Raji (cell line): Measurements from ENCODE around the gene KLHL5.
A peak's percentile ranks its signal among the peaks of the same experiment; 100 is the strongest.

Experiments
- POLR2A ChIP-seq: IDR thresholded peaks from 2 replicates; pipeline ENCODE4 v1.6.1; 2011; ENCODE audit warnings: low read depth, low read length, control low read depth; ENCODE audit not compliant: insufficient read depth

Gene KLHL5

GRCh38 chr4:39042366-39042765 lies 19.7 kb upstream of the KLHL5 start:
- no peak for TF ChIP-seq POLR2A

GRCh38 chr4:39043058-39043860 lies 18.8 kb upstream of the KLHL5 start:
- TF ChIP-seq POLR2A, result no peak

DNA sequence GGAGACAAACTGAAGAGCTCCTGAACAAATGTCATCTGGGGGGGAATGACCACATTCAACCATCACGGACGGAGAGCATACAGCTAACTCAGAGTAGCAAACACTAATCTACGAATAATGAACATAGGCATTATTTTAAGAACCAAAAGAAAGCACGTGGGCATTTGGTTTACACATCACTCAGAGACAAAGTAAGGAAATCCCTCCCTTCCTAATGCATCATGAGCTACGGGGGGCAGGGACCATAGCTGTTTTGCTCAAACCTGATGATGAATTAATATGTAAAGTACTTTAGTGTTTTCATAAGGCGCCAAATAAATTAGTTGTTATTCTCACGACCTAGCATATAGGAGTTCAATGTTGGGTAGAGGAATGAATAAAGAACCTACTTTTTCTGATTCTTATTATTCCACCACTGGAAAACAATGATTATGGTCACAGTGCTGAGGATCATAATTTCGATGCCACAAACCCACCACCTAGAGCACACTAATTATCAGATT lies 18.1 kb upstream of the KLHL5 start:
- peak; percentile 53 for TF ChIP-seq POLR2A

DNA sequence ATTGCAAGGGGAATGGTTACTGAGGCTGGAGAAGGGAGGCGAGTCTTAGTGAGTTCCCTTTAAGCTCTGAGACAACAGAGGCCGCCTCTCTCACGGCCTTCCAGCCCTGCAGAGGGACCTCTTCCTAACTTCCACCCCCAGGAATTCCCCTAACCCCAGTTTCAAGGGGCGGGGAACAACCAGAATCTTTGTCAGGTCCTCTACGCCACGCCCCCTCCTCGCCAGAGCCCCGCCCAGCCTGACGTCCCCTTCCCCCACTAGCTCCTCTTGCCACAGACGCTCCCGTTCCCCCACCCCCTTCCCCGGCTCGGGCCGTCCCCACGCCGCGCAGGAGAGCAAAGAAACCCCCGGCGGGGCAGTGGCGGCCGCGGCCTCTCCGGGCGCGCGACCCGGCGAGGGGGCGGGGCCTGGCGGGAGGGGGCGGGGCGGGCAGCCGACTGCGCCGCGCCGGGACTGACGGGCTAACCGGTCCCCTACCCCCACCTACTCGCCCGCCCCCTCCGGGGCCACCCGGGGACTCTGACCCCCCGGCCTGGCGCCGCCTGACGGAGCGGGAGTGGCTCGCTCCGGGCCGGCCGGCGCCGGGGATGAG lies 17.6 kb upstream of the KLHL5 start:
- TF ChIP-seq POLR2A, result peak; percentile 52

DNA sequence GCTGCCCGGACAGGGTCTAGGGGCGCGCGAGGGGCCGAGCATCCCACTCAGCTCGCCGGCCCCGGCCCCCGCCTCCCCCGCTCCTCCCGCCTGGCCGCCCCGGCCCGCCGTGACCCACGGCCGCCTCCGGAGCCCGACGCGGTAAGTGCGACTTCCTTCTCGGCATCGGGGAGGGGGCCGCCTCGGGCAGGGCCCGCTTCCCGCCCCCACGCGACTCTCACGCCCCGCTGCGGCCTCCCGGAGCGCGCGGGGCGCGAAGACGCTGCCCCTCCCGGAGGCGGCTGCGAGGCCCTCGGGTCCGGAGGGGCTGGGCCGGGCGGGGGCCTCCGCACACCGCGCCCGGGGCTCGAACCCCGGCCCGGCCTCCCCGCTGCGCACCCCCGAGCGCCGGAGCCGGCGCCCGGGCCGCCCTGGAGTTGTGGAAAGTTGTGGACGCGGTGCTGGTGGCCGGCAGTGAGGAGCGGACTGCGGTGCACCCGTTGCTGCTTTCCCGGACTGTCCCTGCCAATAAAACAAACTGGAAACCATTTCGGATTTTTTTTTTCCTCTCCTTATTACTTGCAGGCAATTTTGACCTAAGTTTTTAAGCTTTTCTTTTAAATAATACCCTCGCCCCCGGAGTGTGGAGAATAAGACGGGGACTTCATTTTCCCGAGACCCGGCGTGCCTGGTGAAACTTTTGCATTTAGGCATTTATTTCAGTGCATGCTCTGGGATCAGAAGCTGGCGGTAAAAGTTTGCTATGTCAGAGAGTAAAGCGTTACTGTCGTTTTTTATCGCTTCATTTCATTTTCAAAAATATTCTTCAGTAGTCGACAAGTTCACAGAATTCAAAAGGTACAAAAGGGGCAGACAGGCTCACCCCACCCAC lies 16.8 kb upstream of the KLHL5 start:
- peak; percentile 1; the same call in 1 of the 2 replicates for TF ChIP-seq POLR2A

GRCh38 chr4:39045827-39046221 lies 16.2 kb upstream of the KLHL5 start:
- TF ChIP-seq POLR2A, result 0 out of 2 replicates have a peak, but pooled peaks have one; percentile 25

- no peak for TF ChIP-seq POLR2A
These were observed 15.8 kb upstream of the KLHL5 start for GRCh38 chr4:39046249-39046648.

DNA sequence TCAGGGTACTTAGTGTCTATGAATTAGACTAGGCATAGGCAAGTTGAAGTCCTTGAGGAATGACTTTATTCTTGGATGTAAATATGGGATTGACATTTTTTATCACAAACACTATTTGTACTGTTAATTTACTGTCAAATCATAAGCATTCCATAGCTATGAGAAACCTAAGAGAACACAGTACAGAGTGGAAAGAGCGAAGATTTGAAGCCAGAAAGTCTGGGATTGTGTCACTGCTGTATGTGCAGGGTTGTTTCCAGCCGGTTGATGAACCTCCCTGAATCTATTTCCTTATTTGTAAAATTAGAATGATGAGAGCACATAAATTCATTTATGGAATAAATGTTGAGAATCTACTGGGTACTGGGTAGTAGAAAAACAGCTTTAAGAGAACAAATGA lies 14.4 kb upstream of the KLHL5 start:
- no peak for TF ChIP-seq POLR2A

GRCh38 chr4:39048311-39048710 lies 13.7 kb upstream of the KLHL5 start:
- no peak for TF ChIP-seq POLR2A

- no peak for TF ChIP-seq POLR2A
These were observed 11.4 kb upstream of the KLHL5 start for GRCh38 chr4:39050590-39050989.

GRCh38 chr4:39051492-39051891 lies 10.5 kb upstream of the KLHL5 start:
- TF ChIP-seq POLR2A, result no peak

GRCh38 chr4:39053983-39054382 lies 8.0 kb upstream of the KLHL5 start:
- TF ChIP-seq POLR2A, result no peak

DNA sequence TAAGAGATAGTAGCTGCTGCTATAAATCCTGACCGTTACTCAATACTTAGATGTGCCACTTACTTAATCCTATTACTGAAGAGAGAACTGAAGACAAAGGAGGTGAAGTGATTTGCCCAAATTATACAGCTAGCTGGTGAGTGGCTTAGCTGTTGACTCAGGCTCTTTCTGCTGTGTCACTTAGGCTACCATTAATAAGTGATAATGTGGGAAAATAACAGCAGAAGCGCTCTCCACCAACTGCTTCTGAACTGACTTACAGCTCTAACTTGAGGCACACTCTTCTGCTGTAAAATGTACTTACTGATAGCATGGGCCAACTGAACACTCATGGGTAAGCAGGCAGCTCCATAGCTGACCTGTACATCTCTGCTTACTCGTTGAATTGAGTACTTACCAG lies 7.5 kb upstream of the KLHL5 start:
- TF ChIP-seq POLR2A, result no peak

DNA sequence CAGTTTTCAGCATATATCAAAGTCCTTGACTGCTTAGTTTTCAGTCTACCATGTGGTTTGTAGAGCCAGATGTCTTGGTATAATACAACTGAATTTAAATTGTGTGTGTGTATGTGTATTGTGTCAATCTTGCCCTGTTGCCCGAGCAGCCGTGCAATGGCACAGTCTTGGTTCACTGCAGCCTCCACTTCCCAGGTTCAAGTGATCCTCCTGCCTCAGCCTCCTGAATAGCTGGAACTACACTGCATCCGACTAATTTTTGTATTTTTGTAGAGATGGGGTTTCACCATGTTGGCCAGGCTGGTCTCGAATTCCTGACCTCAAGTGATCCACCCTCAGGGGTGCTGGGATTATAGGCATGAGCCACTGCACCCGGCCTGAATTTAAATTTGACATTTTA lies 6.0 kb upstream of the KLHL5 start:
- no peak for TF ChIP-seq POLR2A

GRCh38 chr4:39061457-39061856 lies 575 bp upstream of the KLHL5 start:
- TF ChIP-seq POLR2A, result no peak

- TF ChIP-seq POLR2A, result no peak
These were observed 702 bp downstream of the KLHL5 start for GRCh38 chr4:39062770-39063097.
